HG03196 (cell line): ENCODE measurements around the gene MPDU1.
"Not testable (repeated sequence)": the region's sequence is repeated elsewhere in the genome, so short reads cannot be mapped to it uniquely, and the experiment has no call there.

Experiments used
- ATAC-seq: cut with Tn5 transposase; IDR thresholded peaks from one replicate; pipeline ENCODE4 v1.9.1; 2021; ENCODE audit not compliant: unreplicated experiment

Gene MPDU1

GRCh38 chr17:7614425-7615264 lies 31.0 kb downstream of the MPDU1 start, which contains the start of gene FXR2:
Gene FXR2, minus strand, starts transcription at chr17:7614897. Its CDS starts 365 bp downstream, at chr17:7614532.
- ATAC-seq, result peak; percentile 89

- ATAC-seq, result no peak
Measured at GRCh38 chr17:7615265-7615747, 31.7 kb downstream of the MPDU1 start.

GRCh38 chr17:7618608-7619007 lies 35.0 kb downstream of the MPDU1 start:
- no peak for ATAC-seq

GRCh38 chr17:7620835-7621234 lies 37.2 kb downstream of the MPDU1 start:
- ATAC-seq, result no peak

GRCh38 chr17:7623661-7624060 lies 40.0 kb downstream of the MPDU1 start:
- ATAC-seq, result no peak

GRCh38 chr17:7625749-7626148 lies 42.1 kb downstream of the MPDU1 start:
- not testable (repeated sequence) for ATAC-seq

GRCh38 chr17:7626307-7626706 lies 42.7 kb downstream of the MPDU1 start:
- ATAC-seq, result no peak

GRCh38 chr17:7626956-7627249 lies 43.3 kb downstream of the MPDU1 start:
- no peak for ATAC-seq

- peak; percentile 68 for ATAC-seq
Measured at GRCh38 chr17:7627250-7628121, 43.8 kb downstream of the MPDU1 start, which contains the start of gene SAT2. Gene SAT2, minus strand, starts transcription at chr17:7627821. Its CDS starts 186 bp downstream, at chr17:7627635.

- no peak for ATAC-seq
Measured at GRCh38 chr17:7629939-7630571, 46.4 kb downstream of the MPDU1 start, which contains the start of gene SHBG. Gene SHBG, plus strand, starts transcription at chr17:7630135. Its CDS starts 38 bp downstream, at chr17:7630173.

- no peak for ATAC-seq
Measured at GRCh38 chr17:7631398-7632380, 48.0 kb downstream of the MPDU1 start.

GRCh38 chr17:7632492-7632894 lies 48.8 kb downstream of the MPDU1 start:
- no peak for ATAC-seq

- no peak for ATAC-seq
Measured at GRCh38 chr17:7633093-7633492, 49.4 kb downstream of the MPDU1 start.

- no peak for ATAC-seq
Measured at GRCh38 chr17:7634384-7634783, 50.7 kb downstream of the MPDU1 start.

- no peak for ATAC-seq
Measured at GRCh38 chr17:7636163-7636562, 52.5 kb downstream of the MPDU1 start.
